ENCODE measurements around the gene MOV10. TPM values are rescaled to one million over a fixed set of nuclear protein-coding genes. Genes with fewer than 3 reads are reported as not detected.
"Not testable (repeated sequence)": the region's sequence is repeated elsewhere in the genome, so short reads cannot be mapped to it uniquely, and the experiment has no call there.

MOV10 gene
- total RNA-seq, 1 donor from 2014 or later, result 36.4 TPM

GRCh38 chr1:112637254-112638109, 37.0 kb upstream of the MOV10 start:
- POLR2A ChIA-PET, result interaction anchor here (0.6 to 3.5 kb wide), 4 partner anchors 11 to 37 kb away, joined by 3 to 29 read pairs (median 4); partner anchors contain the start of genes CAPZA1, MOV10 and ST7L
- no peak for ATAC-seq (ENCODE audit: low read depth)
- DNase-seq, result no peak
- H3K27ac Mint-ChIP-seq, result peak overlapping the region; percentile 46
- peaks cover 55% of the 10 kb centered on the region for H3K4me1 Mint-ChIP-seq
- no peak for TF ChIP-seq CTCF (IDR thresholded peaks at IDR 0.05)
- H3K27me3 Mint-ChIP-seq, result no peaks in the 10 kb centered on the region
- H3K36me3 Mint-ChIP-seq (ENCODE audit: low read depth), result peaks cover 29% of the 10 kb centered on the region
- no peak overlapping the region for H3K4me3 Mint-ChIP-seq
- no peaks in the 10 kb centered on the region for H3K9me3 Mint-ChIP-seq
- CTCF ChIA-PET, result no interaction called here
- intact Hi-C loops (cut with micrococcal nuclease), result loop anchor here (5.0 kb wide), 1 partner anchor 35 kb away; the partner anchor contains the start of gene MOV10

GRCh38 chr1:112638110-112638428, 36.4 kb upstream of the MOV10 start:
- no peak for ATAC-seq (ENCODE audit: low read depth)
- peaks cover 26% of the 10 kb centered on the region for H3K36me3 Mint-ChIP-seq (ENCODE audit: low read depth)
- ChIA-PET CTCF (no interaction called here), POLR2A (interaction anchor here (3.5 kb wide), 1 partner anchor 19 kb away, joined by 29 read pairs; the partner anchor contains the start of genes CAPZA1 and ST7L)
- H3K4me3 Mint-ChIP-seq, result no peak overlapping the region
- no peaks in the 10 kb centered on the region for H3K9me3 Mint-ChIP-seq
- no peak overlapping the region for H3K27ac Mint-ChIP-seq
- no peak for TF ChIP-seq CTCF (IDR thresholded peaks at IDR 0.05)
- intact Hi-C loops (cut with micrococcal nuclease), result loop anchor here (5.0 kb wide), 1 partner anchor 34 kb away; the partner anchor contains the start of gene MOV10
- H3K27me3 Mint-ChIP-seq, result no peaks in the 10 kb centered on the region
- H3K4me1 Mint-ChIP-seq, result peaks cover 56% of the 10 kb centered on the region
- DNase-seq, result no peak

GRCh38 chr1:112640437-112640836, 34.0 kb upstream of the MOV10 start:
- Mint-ChIP-seq H3K36me3 (ENCODE audit: low read depth) (peaks cover 25% of the 10 kb centered on the region), H3K4me1 (peaks cover 46% of the 10 kb centered on the region)
- intact Hi-C loops (cut with micrococcal nuclease); ATAC-seq (ENCODE audit: low read depth); POLR2A ChIA-PET; H3K27ac Mint-ChIP-seq; H3K4me3 Mint-ChIP-seq; H3K27me3 Mint-ChIP-seq; H3K9me3 Mint-ChIP-seq; CTCF ChIA-PET; DNase-seq: not testable (repeated sequence)

- H3K4me3 Mint-ChIP-seq, result no peak overlapping the region
- H3K36me3 Mint-ChIP-seq (ENCODE audit: low read depth), result peaks cover 38% of the 10 kb centered on the region
- ATAC-seq (ENCODE audit: low read depth) (no peak), DNase-seq (no peak)
- TF ChIP-seq CTCF (IDR thresholded peaks at IDR 0.05), result no peak
- no peaks in the 10 kb centered on the region for H3K27me3 Mint-ChIP-seq
- CTCF ChIA-PET, result no interaction called here
- no peaks in the 10 kb centered on the region for H3K9me3 Mint-ChIP-seq
- peaks cover 41% of the 10 kb centered on the region for H3K4me1 Mint-ChIP-seq
- H3K27ac Mint-ChIP-seq, result no peak overlapping the region
- POLR2A ChIA-PET, result no interaction called here
- intact Hi-C loops (cut with micrococcal nuclease), result no loop called here
Observed at GRCh38 chr1:112643080-112643479, 31.4 kb upstream of the MOV10 start.

GRCh38 chr1:112646225-112646624, 28.2 kb upstream of the MOV10 start:
- Mint-ChIP-seq H3K4me3 (no peak overlapping the region), H3K4me1 (peaks cover 39% of the 10 kb centered on the region), H3K27ac (no peak overlapping the region), H3K36me3 (ENCODE audit: low read depth) (peaks cover 65% of the 10 kb centered on the region), H3K9me3 (no peaks in the 10 kb centered on the region), H3K27me3 (no peaks in the 10 kb centered on the region)
- ATAC-seq (ENCODE audit: low read depth) (no peak), DNase-seq (no peak)
- CTCF ChIA-PET, result no interaction called here
- TF ChIP-seq CTCF (IDR thresholded peaks at IDR 0.05), result no peak
- POLR2A ChIA-PET, result interaction anchor here (1.7 kb wide), 1 partner anchor 27 kb away, joined by 8 read pairs; the partner anchor contains the start of genes CAPZA1 and ST7L
- intact Hi-C loops (cut with micrococcal nuclease), result loop anchor here (2.0 kb wide), 1 partner anchor 15 kb away; no protein-coding TSS in a partner anchor
